T-helper 1 cell treated with Interleukin-12 subunit alpha and Interleukin-12 subunit beta and Interleukin-4 antibody, amounts not matched to agents 30 ng/mL and 1 ng/mL, for 36 hours (primary cell): Measurements from ENCODE around the gene SYDE2. TPM values are rescaled to one million over a fixed set of nuclear protein-coding genes. Genes with fewer than 3 reads are reported as not detected.

Experiments
- intact Hi-C: fragments of 100-400 bp; cut with micrococcal nuclease; formaldehyde crosslinking; loops from one replicate; pipeline ENCODE4 v1.15.1; 2024
- total RNA-seq: library from RNA; stranded (reverse); gene quantifications from 2 replicates; pipeline ENCODE4 v1.2.3, GENCODE V29; 2022

The SYDE2 gene
- total RNA-seq, 1 donor from 2014 or later, result 0.64 TPM

- intact Hi-C loops, result no loop called here
Measured at GRCh38 chr1:85133565-85134159, 67.2 kb downstream of the SYDE2 start.

- intact Hi-C loops, result no loop called here
Measured at GRCh38 chr1:85132078-85132720, 68.6 kb downstream of the SYDE2 start.

GRCh38 chr1:85128316-85128715 lies 72.5 kb downstream of the SYDE2 start:
- intact Hi-C loops, result no loop called here

GRCh38 chr1:85125891-85126290 lies 74.9 kb downstream of the SYDE2 start:
- intact Hi-C loops, result no loop called here

GRCh38 chr1:85124091-85124490 lies 76.7 kb downstream of the SYDE2 start:
- intact Hi-C loops, result no loop called here

GRCh38 chr1:85122169-85122568 lies 78.6 kb downstream of the SYDE2 start:
- intact Hi-C loops, result no loop called here

GRCh38 chr1:85121744-85122143 lies 79.1 kb downstream of the SYDE2 start:
- intact Hi-C loops, result no loop called here

GRCh38 chr1:85118751-85119150 lies 82.1 kb downstream of the SYDE2 start:
- intact Hi-C loops, result no loop called here

GRCh38 chr1:85116856-85117255 lies 84.0 kb downstream of the SYDE2 start:
- intact Hi-C loops, result no loop called here

- intact Hi-C loops, result no loop called here
Measured at GRCh38 chr1:85115933-85116332, 84.9 kb downstream of the SYDE2 start.

- intact Hi-C loops, result no loop called here
Measured at GRCh38 chr1:85111695-85112094, 89.1 kb downstream of the SYDE2 start.

- intact Hi-C loops, result loop anchor here (1.0 to 2.0 kb wide), 4 partner anchors 91 to 164 kb away; partner anchors contain the start of genes C1orf52 and SYDE2
Measured at GRCh38 chr1:85109475-85109874, 91.3 kb downstream of the SYDE2 start.

Other genes starting within 250 kb of the SYDE2 start
- gene MCOLN2, start 203.9 kb downstream of the SYDE2 start, total RNA-seq, result 38.5 and 41.2 TPM in 2 replicates
- 12.0 and 12.3 TPM in 2 replicates for gene MCOLN3, start 152.5 kb downstream of the SYDE2 start, total RNA-seq
- 21.6 and 24.4 TPM in 2 replicates for gene C1orf52, start 58.6 kb upstream of the SYDE2 start, total RNA-seq
- gene BCL10, start 75.6 kb upstream of the SYDE2 start, total RNA-seq, result 28.2 and 30.1 TPM in 2 replicates